ENCODE results near the gene SS18L1.

DNA sequence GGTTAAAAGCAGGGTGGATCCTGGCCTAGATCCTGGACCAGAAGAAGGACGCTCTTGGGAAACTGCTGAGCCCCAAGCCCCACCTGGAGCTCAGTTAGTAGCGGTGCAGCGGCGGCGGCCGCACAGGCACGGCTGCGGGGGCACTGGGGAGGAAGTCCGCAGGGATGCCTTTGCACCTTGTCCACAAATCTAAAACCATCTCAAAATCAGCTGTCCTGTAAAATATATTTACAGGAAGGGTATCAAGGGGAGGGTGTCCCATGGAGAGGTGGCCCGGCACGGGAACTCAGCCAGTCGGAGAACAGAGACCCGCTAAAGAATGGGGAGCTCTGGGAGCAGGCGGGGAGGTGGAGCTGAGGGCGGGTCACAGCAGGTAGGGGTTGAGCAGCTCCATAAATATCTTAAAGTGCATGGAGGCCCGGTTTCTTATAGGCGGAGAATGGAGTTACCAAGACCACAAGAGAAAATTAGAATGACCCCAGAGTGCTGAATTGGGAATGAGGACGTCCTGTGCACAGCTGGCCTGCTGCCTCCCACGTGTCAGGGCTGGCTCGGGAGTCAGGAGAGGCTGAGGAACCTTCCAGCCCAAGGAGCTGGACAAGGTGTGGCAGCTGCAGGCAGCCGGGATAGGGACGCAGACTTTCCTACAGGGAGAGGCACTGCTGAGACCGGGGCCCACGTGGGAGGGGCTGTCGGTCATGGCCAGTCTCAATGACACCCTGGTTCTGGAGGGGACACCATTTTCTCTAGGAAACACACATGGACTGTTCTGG lies 47.3 kb downstream of the SS18L1 start:
- TF ChIP-seq POLR2A (IDR thresholded peaks at IDR 0.05): no peak
- TF ChIP-seq, protein P1, sequence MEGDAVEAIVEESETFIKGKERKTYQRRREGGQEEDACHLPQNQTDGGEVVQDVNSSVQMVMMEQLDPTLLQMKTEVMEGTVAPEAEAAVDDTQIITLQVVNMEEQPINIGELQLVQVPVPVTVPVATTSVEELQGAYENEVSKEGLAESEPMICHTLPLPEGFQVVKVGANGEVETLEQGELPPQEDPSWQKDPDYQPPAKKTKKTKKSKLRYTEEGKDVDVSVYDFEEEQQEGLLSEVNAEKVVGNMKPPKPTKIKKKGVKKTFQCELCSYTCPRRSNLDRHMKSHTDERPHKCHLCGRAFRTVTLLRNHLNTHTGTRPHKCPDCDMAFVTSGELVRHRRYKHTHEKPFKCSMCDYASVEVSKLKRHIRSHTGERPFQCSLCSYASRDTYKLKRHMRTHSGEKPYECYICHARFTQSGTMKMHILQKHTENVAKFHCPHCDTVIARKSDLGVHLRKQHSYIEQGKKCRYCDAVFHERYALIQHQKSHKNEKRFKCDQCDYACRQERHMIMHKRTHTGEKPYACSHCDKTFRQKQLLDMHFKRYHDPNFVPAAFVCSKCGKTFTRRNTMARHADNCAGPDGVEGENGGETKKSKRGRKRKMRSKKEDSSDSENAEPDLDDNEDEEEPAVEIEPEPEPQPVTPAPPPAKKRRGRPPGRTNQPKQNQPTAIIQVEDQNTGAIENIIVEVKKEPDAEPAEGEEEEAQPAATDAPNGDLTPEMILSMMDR (IDR thresholded peaks at IDR 0.05): no peak
